Transverse colon (tissue), 3 donors: ENCODE measurements around the gene PACS1.

Experiments used
- CTCF ChIP-seq, 5 experiments: fragments of 200-600 bp in 3 of 5; fragments of 450-650 bp in 2 of 5; sonication (generic) in 3 of 5; IDR thresholded peaks; 1 replicate in 2 of 5; 2 replicates in 3 of 5; pipeline ENCODE4 v1.5.1; 2016 to 2017; ENCODE audit warnings: antibody characterized with exemption in 5 of 5, inconsistent platforms in 3 of 5, mild to moderate bottlenecking in 2 of 5, moderate library complexity in 1 of 5
- EP300 ChIP-seq: sonication (generic); formaldehyde crosslinking; IDR thresholded peaks from one replicate; pipeline ENCODE4 v1.6.1; 2017; ENCODE audit warnings: antibody characterized with exemption, low read depth
- POLR2A ChIP-seq: fragments of 450-650 bp; IDR thresholded peaks from one replicate; pipeline ENCODE4 v1.6.1; 2016; ENCODE audit warnings: antibody characterized with exemption, mild to moderate bottlenecking, moderate library complexity

- TF ChIP-seq CTCF (IDR thresholded peaks at IDR 0.05) (no peak), POLR2A (no peak), EP300 (no peak)
Observed at GRCh38 chr11:66219846-66220565, 149.9 kb downstream of the PACS1 start.
